HG03558 (cell line): ENCODE data around the gene ZNF236.
"Not testable (repeated sequence)": the region's sequence is repeated elsewhere in the genome, so short reads cannot be mapped to it uniquely, and the experiment has no call there.

ENCODE experiments used
- ATAC-seq: cut with Tn5 transposase; IDR thresholded peaks from one replicate; pipeline ENCODE4 v1.9.1; 2021; ENCODE audit warnings: moderate number of reproducible peaks; ENCODE audit not compliant: unreplicated experiment; ENCODE audit errors: extremely low read depth

The ZNF236 gene

GRCh38 chr18:77016936-77017335, 194.6 kb downstream of the ZNF236 start:
- ATAC-seq: no peak

DNA sequence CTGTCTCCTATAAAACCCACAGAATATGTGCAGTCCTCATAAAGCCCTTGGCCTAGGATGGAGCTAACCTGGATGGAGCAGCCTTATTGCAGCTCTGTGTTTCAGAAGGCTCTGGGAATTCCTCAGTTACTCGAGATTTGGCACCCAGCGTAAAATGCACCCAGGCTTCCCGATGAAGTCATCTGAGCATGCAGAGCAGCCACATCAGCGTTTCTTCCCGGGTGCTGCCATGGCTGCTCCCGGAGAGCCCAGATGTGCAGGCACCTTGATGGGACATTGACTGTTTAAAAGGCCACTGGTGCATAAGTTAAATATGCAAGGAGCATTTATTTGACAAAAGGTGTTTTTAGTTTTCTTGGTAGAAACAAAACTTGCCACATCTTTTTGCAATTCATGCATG, 195.0 kb downstream of the ZNF236 start:
- ATAC-seq: no peak

- ATAC-seq: not testable (repeated sequence)
Measured at GRCh38 chr18:77018650-77019049, 196.3 kb downstream of the ZNF236 start.

- ATAC-seq: no peak
Measured at GRCh38 chr18:77019641-77020040, 197.3 kb downstream of the ZNF236 start.
